ENCODE data around the gene ATP8B4. TPM values are rescaled to one million over a fixed set of nuclear protein-coding genes. Genes with fewer than 3 reads are reported as not detected.

The ATP8B4 gene
- total RNA-seq, 1 donor from 2014 or later, result 1.1 TPM

- H3K4me3 ChIP-seq (ENCODE audit: low read depth, low read length), result no peak overlapping the region
- FAIRE-seq (no peak), DNase-seq (ENCODE audit: low read depth) (no peak)
- no peaks in the 10 kb centered on the region for H3K27me3 ChIP-seq (ENCODE audit: control insufficient read depth, insufficient read depth, low read length)
- TF ChIP-seq CTCF (IDR thresholded peaks at IDR 0.05; ENCODE audit: insufficient read depth, low read length, severe bottlenecking), result no peak
- H3K36me3 ChIP-seq (ENCODE audit: control insufficient read depth, insufficient read depth, low read length), result no peaks in the 10 kb centered on the region
These were observed 216.1 kb downstream of the ATP8B4 start for GRCh38 chr15:49902685-49903501.

GRCh38 chr15:49901996-49902684 lies 216.9 kb downstream of the ATP8B4 start:
- DNase-seq (ENCODE audit: low read depth), result peak; percentile 23
- Histone ChIP-seq H3K4me3 (ENCODE audit: low read depth, low read length) (no peak overlapping the region), H3K36me3 (ENCODE audit: control insufficient read depth, insufficient read depth, low read length) (no peaks in the 10 kb centered on the region), H3K27me3 (ENCODE audit: control insufficient read depth, insufficient read depth, low read length) (no peaks in the 10 kb centered on the region)
- FAIRE-seq, result no peak
- peak; percentile 6 for TF ChIP-seq CTCF (IDR thresholded peaks at IDR 0.05; ENCODE audit: insufficient read depth, low read length, severe bottlenecking)

GRCh38 chr15:49901321-49901720 lies 217.7 kb downstream of the ATP8B4 start:
- Histone ChIP-seq H3K4me3 (ENCODE audit: low read depth, low read length) (no peak overlapping the region), H3K27me3 (ENCODE audit: control insufficient read depth, insufficient read depth, low read length) (no peaks in the 10 kb centered on the region), H3K36me3 (ENCODE audit: control insufficient read depth, insufficient read depth, low read length) (no peaks in the 10 kb centered on the region)
- no peak for DNase-seq (ENCODE audit: low read depth)
- no peak for FAIRE-seq
- TF ChIP-seq CTCF (IDR thresholded peaks at IDR 0.05; ENCODE audit: insufficient read depth, low read length, severe bottlenecking), result no peak

- no peaks in the 10 kb centered on the region for H3K27me3 ChIP-seq (ENCODE audit: control insufficient read depth, insufficient read depth, low read length)
- no peak overlapping the region for H3K4me3 ChIP-seq (ENCODE audit: low read depth, low read length)
- TF ChIP-seq CTCF (IDR thresholded peaks at IDR 0.05; ENCODE audit: insufficient read depth, low read length, severe bottlenecking), result no peak
- H3K36me3 ChIP-seq (ENCODE audit: control insufficient read depth, insufficient read depth, low read length), result no peaks in the 10 kb centered on the region
- FAIRE-seq (no peak), DNase-seq (ENCODE audit: low read depth) (no peak)
These were observed 218.2 kb downstream of the ATP8B4 start for GRCh38 chr15:49900903-49901235.

DNA sequence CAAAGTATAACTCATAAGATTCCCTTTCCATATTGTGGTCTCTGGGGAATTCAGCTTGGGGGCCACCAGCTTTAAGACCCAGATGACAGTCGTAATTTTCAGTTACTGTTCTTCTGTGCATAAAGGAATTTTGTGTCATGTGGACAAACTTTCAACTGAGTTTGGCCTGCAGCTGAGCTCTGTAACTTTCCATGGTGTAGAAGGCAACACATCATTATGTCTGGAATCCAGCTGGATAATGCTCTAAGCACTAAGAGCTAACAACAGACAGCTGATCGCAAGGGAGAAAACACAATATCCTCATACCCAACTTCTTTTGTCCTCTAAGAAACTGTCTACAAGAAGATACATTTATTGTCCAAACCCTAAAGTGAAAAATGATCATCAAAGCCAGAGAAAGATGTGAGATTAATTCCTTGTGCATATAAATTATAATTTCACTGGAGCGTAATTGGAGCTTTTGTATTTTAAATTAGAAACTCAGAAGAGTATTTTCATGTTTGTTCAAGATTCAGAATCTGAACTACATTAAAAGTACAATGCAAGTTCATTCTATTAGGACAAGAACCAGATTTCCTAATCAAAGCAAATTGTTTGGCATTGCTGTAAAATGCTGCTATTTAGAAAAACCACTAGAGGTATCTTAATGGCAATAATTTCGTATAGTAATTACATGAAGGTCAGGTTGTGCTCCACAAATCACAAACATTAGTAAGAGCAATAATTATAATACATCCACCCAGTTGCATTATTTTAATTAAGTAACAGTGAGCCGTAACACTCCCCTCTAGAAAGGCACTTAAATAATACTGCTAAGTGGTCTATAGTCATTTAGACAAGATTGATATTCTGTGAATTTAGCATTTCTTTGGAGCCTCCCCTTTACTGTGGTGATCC lies 218.8 kb downstream of the ATP8B4 start:
- Histone ChIP-seq H3K4me3 (ENCODE audit: low read depth, low read length) (no peak overlapping the region), H3K27me3 (ENCODE audit: control insufficient read depth, insufficient read depth, low read length) (no peaks in the 10 kb centered on the region), H3K36me3 (ENCODE audit: control insufficient read depth, insufficient read depth, low read length) (no peaks in the 10 kb centered on the region)
- FAIRE-seq, result no peak
- DNase-seq (ENCODE audit: low read depth), result no peak
- TF ChIP-seq CTCF (IDR thresholded peaks at IDR 0.05; ENCODE audit: insufficient read depth, low read length, severe bottlenecking), result no peak
